OCI-LY7 (cell line): ENCODE results near the gene INTS7. TPM values are rescaled to one million over a fixed set of nuclear protein-coding genes. Genes with fewer than 3 reads are reported as not detected.

Experiments
- BruUV-seq: library from RNA; stranded (reverse); fragments of 400-500 nt; replicated peaks from 2 replicates; lab custom pipeline; 2021; lab: Mats Ljungman, UMichigan
- CTCF ChIA-PET: fragments of 300-600 bp; sonication (Branson Sonifier 250); formaldehyde crosslinking; loops from one replicate; lab custom pipeline; 2022; ENCODE audit warnings: antibody characterized with exemption; ENCODE audit not compliant: unreplicated experiment; lab: Charles Lee
- POLR2A ChIA-PET: fragments of 300-600 bp; sonication (Branson Sonifier 250); formaldehyde crosslinking; loops from one replicate; lab custom pipeline; 2022; ENCODE audit warnings: antibody characterized with exemption; lab: Charles Lee
- DNase-seq: peaks from one replicate; pipeline ENCODE4 v3.0.0-alpha.2; 2015; ENCODE audit warnings: low spot score
- H2AFZ ChIP-seq: fragments of 200-600 bp; sonication (generic), shearing (Covaris generic); 2 replicates; pipeline ENCODE4 v1.6.1; 2014; ENCODE audit warnings: mild to moderate bottlenecking, antibody characterized with exemption, low read length, moderate library complexity
- H3K27ac ChIP-seq: fragments of 200-600 bp; sonication (generic); 2 replicates; pipeline ENCODE4 v1.5.1; 2014; ENCODE audit warnings: mixed run types, low read depth, mild to moderate bottlenecking, moderate library complexity, low read length, inconsistent platforms; ENCODE audit not compliant: poor library complexity, severe bottlenecking
- H3K36me3 ChIP-seq: fragments of 200-600 bp; sonication (generic); 2 replicates; pipeline ENCODE4 v1.6.1; 2014; ENCODE audit warnings: mild to moderate bottlenecking, antibody characterized with exemption, low read length, moderate library complexity, mixed read lengths; ENCODE audit not compliant: insufficient read depth
- H3K4me1 ChIP-seq: fragments of 200-600 bp; sonication (generic); 2 replicates; pipeline ENCODE4 v1.5.1; 2014; ENCODE audit warnings: mild to moderate bottlenecking, low read length; ENCODE audit not compliant: insufficient read depth, poor library complexity, severe bottlenecking
- H3K4me2 ChIP-seq: fragments of 200-600 bp; sonication (generic); 2 replicates; pipeline ENCODE4 v1.6.1; 2014; ENCODE audit warnings: mild to moderate bottlenecking, low read length
- H3K4me3 ChIP-seq: fragments of 200-600 bp; sonication (generic); 2 replicates; pipeline ENCODE4 v1.5.1; 2014; ENCODE audit warnings: mild to moderate bottlenecking, low read depth, low read length; ENCODE audit not compliant: poor library complexity, severe bottlenecking
- H3K79me2 ChIP-seq: fragments of 200-600 bp; sonication (generic); 2 replicates; pipeline ENCODE4 v1.6.1; 2016; ENCODE audit warnings: low read depth, mild to moderate bottlenecking, low read length, moderate library complexity, mixed read lengths; ENCODE audit not compliant: insufficient read depth
- H3K9me2 ChIP-seq: fragments of 200-600 bp; sonication (generic); 2 replicates; pipeline ENCODE4 v1.6.1; 2016; ENCODE audit warnings: mild to moderate bottlenecking, low read length, mixed read lengths; ENCODE audit not compliant: insufficient read depth
- H3K9me3 ChIP-seq: fragments of 200-600 bp; sonication (generic); 2 replicates; pipeline ENCODE4 v1.6.1; 2014; ENCODE audit warnings: mild to moderate bottlenecking, mixed run types, low read length, mixed read lengths
- H4K20me1 ChIP-seq: fragments of 200-600 bp; sonication (generic); 2 replicates; pipeline ENCODE4 v1.6.1; 2014; ENCODE audit warnings: mild to moderate bottlenecking, antibody characterized with exemption, low read length, moderate library complexity, mixed read lengths; ENCODE audit not compliant: insufficient read depth
- CTCF ChIP-seq: fragments of 200-600 bp; sonication (generic); conservative IDR thresholded peaks from 2 replicates; pipeline ENCODE4 v1.5.1; 2014; ENCODE audit warnings: mild to moderate bottlenecking, antibody characterized with exemption, low read length, moderate library complexity, mixed read lengths
- EZH2phosphoT487 ChIP-seq: fragments of 200-600 bp; sonication (generic); IDR thresholded peaks from 2 replicates; pipeline ENCODE4 v1.6.1; 2018; ENCODE audit warnings: low read depth, borderline replicate concordance, mild to moderate bottlenecking, mixed run types, antibody characterized with exemption, low read length, moderate library complexity, mixed read lengths
- intact Hi-C: fragments of 100-400 bp; cut with micrococcal nuclease; formaldehyde crosslinking; loops from one replicate; pipeline ENCODE4 v1.10.0; 2022; ENCODE audit not compliant: unreplicated experiment
- total RNA-seq, 2 experiments: library from RNA; depleted of rRNA in 1 of 2; stranded (reverse); fragments of >200 nt in 1 of 2; shearing (Covaris generic) in 1 of 2; gene quantifications; 2 replicates each; pipeline ENCODE4 v1.2.3, GENCODE V29; 2014 to 2022

Gene INTS7
- total RNA-seq, 2 experiments from 2014 or later = 17.8 to 25.8 TPM

- no TSS peak for BruUV-seq
- Histone ChIP-seq H3K4me2 (peak overlapping the region; percentile 94), H2AFZ (no peak overlapping the region), H3K9me3 (no peaks in the 10 kb centered on the region), H3K36me3 (peaks cover 81% of the 10 kb centered on the region), H3K79me2 (peaks cover 93% of the 10 kb centered on the region), H3K27ac (no peak overlapping the region), H3K4me1 (peaks cover 37% of the 10 kb centered on the region), H3K9me2 (no peaks in the 10 kb centered on the region), H3K4me3 (peak overlapping the region; percentile 28), H4K20me1 (peaks cover 66% of the 10 kb centered on the region)
- intact Hi-C loops = no loop called here
- POLR2A ChIA-PET = interaction anchor here (0.5 to 3.3 kb wide), 10 partner anchors 9 to 207 kb away, joined by 3 to 19 read pairs (median 4); no protein-coding TSS in a partner anchor
- CTCF ChIA-PET = no interaction called here
- TF ChIP-seq CTCF (no peak), EZH2phosphoT487 (no peak)
- DNase-seq = no peak
These were observed 4.3 kb upstream of the INTS7 start for GRCh38 chr1:212039622-212040021.

- TF ChIP-seq CTCF = no peak
- TF ChIP-seq EZH2phosphoT487 = no peak
- Histone ChIP-seq H3K79me2 (peaks cover 93% of the 10 kb centered on the region), H3K36me3 (peaks cover 71% of the 10 kb centered on the region), H4K20me1 (peaks cover 63% of the 10 kb centered on the region), H2AFZ (no peak overlapping the region), H3K4me2 (peak overlapping the region; percentile 94), H3K27ac (no peak overlapping the region), H3K9me3 (peaks cover 2% of the 10 kb centered on the region; the same call in 1 of the 2 replicates), H3K4me3 (peak overlapping the region; percentile 82), H3K9me2 (no peaks in the 10 kb centered on the region), H3K4me1 (peaks cover 50% of the 10 kb centered on the region)
- DNase-seq = peak; percentile 19
- BruUV-seq = no TSS peak
- intact Hi-C loops = no loop called here
- ChIA-PET CTCF (no interaction called here), POLR2A (interaction anchor here (1.2 to 1.4 kb wide), 2 partner anchors 10 to 357 kb away, joined by 3 to 4 read pairs; no protein-coding TSS in a partner anchor)
These were observed 2.5 kb upstream of the INTS7 start for GRCh38 chr1:212037900-212038299.
